Right hindlimb (tissue), 1 donor: Measurements from ENCODE around the gene ARID3A.

ENCODE experiments used
- DNase-seq: peaks from one replicate; pipeline ENCODE4 v3.0.0-alpha.2; 2018

ARID3A gene

DNA sequence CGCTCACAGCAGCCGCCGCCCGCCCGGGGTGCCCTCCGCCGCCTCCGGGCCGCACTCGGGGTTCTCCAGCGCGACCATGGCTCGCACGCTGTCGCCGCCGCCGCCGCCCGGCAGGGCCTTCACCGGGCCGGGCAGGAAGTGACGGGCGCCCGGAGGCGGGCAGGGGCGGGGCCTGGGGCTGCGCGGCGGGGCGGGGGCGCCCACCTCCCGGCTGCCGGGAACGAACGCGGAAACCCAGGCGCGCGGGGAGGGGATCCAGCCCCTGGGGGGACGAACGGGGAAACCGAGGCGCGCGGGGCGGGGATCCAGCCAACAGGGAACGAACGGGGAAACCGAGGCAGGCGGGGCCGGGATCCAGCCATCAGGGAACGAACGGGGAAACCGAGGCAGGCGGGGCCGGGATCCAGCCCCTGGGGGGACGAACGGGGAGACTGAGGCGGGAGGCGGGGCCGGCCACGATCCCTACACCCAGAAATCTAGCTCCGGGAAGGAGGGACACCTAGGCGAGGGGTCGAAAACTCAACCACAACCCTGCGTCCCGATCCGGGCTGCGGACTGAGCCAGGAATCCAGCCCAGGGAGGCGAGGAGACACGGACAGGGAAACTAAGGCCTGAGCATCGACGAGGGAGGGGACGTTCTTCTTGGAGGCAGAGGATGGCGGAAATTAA is 12.6 kb upstream of the ARID3A start, which contains the start of gene R3HDM4:
TSS of gene R3HDM4 (minus strand) at position 140 of the 669 bp plus-strand sequence. CDS start at position 78, 62 bp downstream.
- peak; percentile 87 for DNase-seq

DNA sequence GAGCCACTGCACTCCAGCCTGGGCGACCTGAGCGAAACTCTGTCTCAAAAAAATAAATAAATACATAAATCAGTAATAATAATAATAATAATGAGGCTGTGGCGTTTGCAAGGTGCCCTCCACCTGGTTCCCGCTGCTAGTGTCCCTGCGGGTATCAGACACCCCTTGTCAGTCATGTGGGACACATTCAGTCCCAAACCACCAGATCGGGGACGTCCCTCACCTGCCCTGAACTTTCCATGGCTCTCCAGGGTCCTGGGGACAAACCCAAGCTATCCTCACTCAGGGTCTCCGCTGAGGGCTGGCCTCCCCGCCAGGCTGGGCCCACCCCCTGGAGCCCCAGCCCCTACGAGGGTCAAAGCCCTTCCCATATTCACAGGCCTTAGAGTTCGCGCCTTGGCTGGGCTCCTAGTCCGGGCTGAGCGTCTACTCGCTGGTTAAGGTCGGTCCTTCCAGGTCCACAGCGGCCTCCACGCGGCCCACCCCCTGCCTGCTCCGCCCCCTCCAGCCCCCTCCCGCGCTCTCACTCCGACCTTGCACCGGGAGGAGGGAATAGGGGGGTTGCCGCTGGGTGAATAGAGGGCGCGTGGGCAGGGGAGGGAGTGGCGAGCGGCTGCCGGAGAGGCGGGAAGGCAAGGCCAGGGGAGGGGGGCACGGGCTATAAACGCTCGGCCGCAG is 9.1 kb upstream of the ARID3A start:
- no peak for DNase-seq

DNA sequence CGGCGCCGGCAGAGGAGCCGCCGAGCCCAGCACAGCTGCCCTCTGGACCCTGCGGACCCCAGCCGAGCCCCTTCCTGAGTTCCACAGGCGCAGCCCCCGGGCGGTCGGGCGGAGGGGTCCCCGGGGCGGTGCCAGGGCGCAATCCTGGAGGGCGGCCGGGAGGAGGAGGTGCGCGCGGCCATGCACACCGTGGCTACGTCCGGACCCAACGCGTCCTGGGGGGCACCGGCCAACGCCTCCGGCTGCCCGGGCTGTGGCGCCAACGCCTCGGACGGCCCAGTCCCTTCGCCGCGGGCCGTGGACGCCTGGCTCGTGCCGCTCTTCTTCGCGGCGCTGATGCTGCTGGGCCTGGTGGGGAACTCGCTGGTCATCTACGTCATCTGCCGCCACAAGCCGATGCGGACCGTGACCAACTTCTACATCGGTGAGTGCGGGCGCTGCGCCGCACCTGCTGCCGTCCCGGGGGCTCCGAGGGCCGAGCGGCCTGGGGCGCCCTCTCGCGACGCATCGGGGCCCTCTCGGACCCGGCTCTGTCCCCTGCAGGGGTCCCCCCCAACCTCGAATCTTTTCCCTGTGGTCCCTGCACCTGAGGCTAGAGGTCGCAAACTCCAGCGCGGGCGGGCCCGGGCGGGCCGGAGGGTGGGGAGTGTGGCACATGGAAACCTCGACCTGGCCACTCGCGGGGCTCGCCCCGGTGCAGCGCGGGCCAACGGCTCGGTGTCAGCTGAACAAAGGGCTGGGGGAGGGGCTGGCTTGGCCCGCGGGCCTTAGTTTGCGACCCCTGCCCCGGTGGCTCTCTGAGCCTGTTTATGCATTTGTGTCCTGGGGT is 8.3 kb upstream of the ARID3A start, which contains the start of gene KISS1R:
TSS of gene KISS1R (plus strand) at position 11 of the 829 bp plus-strand sequence. CDS start at position 181, 170 bp downstream.
- DNase-seq: no peak

DNA sequence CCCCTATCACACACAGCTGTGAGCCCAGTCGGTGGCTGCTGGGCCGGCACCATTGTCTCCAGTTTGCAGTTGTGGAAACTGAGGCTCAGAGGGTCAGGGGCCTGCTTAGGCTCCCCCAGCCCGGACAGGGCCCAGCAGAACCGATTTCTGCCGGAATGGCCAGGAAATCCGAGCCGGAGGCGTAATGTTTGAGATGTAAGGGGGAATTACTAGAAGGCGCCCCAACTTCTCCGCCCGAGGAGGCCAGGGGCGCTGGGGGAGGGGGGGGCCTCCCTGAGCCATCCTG is 7.7 kb upstream of the ARID3A start:
- no peak for DNase-seq

DNA sequence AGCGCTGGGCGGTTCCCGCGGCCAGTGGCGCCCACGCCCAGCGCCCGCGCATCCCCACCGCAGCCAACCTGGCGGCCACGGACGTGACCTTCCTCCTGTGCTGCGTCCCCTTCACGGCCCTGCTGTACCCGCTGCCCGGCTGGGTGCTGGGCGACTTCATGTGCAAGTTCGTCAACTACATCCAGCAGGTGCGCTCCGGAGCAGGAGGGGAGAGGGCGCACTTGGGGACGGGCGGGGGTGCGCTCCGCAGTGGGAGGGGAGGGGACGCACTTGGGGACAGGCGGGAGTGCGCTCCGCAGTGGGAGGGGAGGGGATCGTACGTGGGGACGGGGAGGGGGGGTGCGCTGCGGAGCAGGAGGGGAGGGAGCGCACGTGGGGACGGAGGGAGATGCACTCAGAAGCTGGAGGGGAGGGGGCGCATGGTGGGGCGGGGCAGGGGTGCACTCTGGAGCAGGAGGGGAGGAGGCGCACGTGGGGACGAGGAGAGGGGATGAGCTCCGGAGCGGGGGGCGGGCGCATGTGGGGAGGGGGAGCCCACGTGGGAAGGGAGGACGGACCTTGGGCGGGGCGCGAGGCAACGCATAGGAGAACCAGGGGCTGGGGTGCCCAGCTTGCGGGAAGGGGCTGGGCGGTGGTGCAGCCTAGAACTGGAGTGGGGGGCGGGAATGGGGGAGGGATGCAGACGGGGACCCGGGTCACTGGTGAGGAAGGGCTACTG is 7.2 kb upstream of the ARID3A start:
- DNase-seq: no peak

DNA sequence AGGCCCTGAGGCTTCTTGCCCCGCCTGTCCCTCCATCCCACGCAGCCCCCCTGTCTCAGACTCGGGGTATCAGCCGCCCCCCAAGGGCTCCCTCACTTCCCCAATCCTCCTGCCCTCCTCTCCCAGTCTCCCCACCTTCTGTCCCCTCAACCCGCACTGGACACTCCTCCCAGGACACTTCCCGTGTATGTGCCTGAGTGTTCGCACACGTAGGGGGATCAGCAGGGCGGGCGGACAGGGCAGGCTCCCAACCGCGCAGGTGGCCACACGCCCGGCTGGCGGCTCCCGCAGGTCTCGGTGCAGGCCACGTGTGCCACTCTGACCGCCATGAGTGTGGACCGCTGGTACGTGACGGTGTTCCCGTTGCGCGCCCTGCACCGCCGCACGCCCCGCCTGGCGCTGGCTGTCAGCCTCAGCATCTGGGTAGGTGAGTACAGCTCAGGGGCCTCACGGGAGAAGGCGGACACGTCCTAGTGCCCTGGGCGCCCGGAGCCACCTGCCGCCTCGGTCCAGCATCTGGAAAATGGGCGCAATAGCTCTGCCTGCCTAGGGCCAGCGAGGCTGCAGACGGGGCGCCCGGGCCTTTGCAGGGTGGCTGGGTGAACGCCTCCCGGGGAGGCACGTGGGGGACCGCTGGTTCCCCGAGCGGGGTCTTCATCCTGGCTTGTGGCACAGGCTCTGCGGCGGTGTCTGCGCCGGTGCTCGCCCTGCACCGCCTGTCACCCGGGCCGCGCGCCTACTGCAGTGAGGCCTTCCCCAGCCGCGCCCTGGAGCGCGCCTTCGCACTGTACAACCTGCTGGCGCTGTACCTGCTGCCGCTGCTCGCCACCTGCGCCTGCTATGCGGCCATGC is 6.4 kb upstream of the ARID3A start:
- no peak for DNase-seq

DNA sequence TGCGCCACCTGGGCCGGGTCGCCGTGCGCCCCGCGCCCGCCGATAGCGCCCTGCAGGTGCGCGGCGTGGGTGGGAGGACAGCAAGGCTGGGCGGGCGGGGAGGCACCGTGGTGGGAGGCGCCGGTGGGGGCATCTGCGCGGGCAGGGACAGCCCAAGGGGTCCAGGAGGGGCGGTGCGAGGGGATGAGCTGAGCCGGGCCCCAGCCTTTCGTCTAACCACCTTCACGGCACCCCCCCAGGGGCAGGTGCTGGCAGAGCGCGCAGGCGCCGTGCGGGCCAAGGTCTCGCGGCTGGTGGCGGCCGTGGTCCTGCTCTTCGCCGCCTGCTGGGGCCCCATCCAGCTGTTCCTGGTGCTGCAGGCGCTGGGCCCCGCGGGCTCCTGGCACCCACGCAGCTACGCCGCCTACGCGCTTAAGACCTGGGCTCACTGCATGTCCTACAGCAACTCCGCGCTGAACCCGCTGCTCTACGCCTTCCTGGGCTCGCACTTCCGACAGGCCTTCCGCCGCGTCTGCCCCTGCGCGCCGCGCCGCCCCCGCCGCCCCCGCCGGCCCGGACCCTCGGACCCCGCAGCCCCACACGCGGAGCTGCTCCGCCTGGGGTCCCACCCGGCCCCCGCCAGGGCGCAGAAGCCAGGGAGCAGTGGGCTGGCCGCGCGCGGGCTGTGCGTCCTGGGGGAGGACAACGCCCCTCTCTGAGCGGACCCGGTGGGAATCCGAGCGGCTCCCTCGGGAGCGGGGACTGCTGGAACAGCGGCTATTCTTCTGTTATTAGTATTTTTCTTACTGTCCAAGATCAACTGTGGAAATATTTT is 5.6 kb upstream of the ARID3A start:
- DNase-seq: no peak

DNA sequence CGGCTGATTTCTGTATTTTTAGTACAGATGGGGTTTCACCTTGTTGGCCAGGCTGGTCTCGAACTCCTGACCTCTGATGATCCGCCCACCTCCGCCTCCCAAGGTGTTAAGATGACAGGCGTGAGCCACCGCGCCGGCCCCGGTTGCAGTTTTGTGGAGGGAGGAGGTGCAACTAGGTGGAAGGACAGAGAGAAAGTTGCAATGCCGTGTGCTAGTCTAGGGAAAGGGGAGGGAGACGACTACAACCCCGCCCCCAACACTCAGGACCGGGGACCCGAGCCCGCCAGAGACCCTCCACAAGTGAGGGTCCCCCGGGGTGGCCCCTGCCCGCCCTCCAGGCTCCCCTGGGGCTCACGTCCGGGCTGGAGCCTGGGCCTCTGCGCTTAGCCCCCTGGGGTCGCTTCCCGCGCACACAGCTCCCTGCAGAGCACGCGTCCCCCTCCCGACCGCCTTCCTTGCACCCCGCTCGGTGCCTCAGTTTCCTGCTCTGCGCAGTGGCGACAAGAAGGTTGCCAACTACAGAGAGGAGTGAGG is 1.2 kb upstream of the ARID3A start:
- no peak for DNase-seq

DNA sequence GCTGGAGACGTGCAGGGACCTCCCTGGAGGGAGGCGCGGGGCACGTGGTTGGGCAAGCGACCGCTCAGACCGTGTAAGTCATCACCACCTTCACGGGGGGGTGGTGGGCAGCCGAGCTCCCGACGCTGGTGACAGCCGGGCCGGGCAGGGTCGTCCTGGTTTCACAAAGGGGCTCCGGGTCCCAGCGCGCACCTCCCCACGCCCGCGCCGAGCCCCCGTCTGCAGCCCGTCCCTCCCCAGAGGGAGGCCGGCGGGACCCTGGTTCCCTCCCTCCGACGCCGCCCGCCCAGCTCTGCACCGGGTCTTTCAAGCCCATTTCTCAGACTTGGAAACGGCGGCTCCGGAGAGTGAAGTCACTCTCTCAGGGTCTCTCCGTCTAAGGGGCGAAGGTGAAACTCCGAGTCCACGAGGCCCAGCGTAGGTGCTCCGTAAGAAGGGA is 729 bp upstream of the ARID3A start:
- DNase-seq: no peak

DNA sequence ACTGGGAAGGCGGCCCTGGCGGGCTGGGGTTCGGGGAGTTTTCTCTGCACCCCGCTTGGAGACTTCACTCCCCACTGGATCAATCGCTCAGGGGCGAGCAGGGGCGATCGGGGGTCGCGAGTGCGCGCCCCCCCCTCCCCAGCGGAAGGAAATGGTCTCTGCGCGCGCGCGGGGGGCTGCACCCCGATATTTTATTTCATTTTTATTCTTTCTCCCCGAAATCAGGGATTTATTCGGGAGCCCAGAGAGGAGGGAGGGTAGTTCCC is 421 bp downstream of the ARID3A start:
- DNase-seq: no peak

DNA sequence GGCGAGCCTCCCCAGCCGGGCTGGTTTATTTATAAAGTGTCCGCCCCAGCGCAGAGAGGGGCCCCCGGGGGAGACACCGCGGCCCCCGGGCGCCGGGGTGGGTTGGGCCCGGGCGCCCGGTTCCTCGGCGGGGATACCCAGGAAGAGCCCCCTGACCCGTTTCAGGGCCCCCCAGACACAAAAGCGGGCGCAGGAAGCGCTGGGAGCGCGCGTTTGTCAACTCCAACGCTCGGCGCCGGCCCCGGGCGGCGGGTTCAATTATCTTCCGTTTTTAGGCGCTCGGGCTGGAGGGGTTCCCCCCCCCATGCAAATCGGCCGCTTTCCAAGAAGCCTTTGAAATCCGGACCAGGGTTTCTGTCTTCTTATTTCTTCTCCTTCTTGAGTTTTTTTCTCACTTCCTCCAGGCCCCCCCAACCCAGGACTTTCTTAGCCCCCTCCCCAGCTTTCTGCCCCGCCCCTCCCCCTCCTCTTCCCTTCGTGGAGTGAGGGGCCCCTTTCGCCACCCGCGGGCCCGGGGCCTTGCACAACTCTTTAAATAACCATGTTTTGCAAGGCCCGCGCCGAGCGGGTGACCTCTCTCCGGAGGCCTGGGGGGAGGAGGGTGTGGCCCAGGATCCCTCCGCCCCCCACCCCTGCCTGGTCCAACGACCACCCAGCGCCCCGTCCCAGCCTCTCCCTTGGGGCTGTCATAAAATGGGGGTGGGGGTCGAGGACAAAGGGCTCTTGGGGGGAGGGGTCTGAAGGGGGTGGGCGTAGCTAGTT is 935 bp downstream of the ARID3A start:
- DNase-seq: no peak

DNA sequence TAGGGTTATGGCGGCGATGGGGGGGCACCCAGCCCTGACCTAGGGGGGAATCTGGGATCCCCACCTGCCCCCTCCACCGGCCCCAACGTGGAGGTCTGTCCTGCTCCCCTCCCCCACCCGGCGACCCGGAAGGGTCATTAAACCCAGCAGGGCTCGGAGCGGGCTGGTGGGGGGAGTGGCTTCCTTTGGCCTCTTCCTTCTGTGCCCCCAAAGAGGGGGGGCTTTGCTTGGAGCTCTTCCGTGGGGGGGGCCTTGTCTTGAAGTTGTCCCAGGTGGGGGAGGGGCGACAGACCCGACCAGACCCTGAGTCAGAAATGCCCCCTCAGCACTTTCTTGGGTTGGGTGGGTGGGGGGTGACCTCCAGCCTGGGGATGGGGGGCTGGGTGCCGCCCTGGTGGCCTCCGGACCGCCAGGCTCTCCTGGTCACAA is 1.5 kb downstream of the ARID3A start:
- DNase-seq: no peak

DNA sequence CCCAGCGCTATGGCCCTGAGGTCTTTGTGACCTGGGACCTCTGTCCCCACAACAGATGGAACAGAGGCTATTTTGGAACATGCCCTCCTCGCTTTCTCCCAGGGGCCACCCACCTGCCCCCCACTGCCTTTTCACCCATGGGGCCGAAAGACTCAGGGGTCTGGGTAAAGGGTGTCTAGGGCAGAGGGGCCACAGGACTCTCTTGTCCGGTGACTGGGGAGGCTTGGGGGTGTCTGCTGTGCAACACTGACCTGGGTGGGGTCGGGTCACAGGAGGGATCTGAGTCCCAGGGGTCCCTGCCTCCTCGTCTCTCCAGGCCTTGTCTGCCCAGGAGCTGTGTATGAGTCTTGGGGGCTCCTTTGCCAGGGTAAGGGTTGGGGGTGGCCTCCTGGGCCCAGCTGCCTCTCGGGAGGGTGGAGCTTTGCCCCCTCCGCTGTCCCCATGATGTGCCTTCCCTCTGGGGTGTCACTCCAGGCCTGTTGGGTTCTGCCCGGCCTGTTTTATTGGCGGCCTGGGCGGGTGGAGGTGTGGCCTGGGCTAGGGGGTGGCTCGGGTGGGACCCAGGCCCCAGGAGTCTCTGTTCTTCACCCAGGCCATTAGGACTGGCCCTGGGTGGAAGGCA is 2.1 kb downstream of the ARID3A start:
- no peak for DNase-seq

DNA sequence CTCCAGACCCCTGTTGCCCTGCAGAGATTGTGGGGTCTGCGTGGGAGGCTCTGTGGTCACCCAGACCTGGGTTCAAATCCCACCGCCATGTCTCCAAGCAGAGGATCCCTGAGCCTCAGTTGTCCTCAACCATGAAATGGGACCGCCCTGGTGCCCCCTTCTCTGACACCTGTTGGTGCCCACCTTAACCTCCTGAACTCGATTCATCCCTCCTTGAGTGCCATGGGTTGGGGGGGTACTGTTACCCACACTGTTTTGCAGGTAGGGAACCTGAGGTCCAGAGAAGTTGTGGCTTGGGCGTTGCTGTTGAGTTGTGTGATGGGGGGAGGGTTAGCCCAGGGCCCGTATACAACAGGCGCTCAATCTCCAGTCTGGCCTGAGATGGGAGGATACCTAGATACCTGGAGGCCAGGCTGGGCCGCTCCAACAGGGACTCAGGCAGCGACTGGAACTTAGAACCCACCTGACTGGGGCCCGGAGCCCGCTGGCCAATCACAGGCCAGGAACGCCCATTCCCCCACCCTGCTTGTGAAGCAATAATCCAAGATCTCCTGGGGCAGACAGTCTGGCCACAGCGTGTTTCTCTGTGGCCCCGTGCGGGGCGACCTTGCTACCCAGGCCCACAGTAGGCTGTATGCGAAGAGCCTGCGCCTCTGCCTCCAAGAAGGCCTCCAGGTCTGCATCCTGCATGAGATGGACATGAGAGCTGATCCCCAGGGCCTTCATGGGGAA is 2.8 kb downstream of the ARID3A start:
- DNase-seq: no peak

DNA sequence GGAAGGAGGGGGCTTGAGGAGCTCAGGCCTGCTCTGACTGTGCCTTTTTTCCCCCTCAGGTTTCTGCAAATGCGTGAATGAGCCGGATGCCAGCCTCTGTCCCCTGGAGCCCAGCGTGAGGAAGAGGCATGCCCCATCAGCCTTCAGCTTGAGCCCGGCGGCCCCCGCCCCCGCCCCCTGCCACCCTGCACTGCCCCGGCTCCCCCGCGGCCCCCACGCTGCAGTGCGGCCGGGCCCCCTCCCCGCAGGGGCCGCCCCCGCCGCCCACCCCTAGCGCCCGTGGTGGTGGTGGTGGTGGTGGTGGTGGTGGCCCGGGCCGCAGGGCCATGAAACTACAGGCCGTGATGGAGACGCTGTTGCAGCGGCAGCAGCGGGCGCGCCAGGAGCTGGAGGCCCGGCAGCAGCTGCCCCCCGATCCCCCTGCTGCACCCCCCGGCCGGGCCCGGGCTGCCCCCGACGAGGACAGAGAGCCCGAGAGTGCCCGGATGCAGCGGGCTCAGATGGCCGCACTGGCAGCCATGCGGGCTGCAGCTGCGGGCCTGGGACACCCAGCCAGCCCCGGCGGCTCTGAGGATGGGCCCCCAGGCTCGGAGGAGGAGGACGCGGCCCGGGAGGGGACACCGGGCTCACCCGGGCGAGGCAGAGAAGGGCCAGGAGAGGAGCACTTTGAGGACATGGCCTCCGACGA is 3.5 kb downstream of the ARID3A start:
- no peak for DNase-seq

DNA sequence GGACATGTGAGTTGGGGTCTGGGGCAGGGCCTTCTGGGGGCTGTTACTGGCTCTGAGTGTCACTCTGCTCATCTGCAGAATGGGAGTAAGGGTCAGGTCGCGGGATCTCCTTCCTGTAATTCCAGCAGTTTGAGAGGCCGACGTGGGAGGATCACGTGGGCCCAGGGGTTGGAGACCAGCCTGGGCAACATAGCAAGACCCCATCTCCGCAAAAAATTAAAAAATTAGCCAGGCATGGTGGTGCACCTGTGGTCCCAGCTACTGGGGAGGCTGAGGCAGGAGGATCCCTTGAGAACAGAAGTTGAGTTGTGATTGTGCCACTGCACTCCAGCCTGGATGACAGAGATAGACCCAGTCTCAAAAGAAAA is 4.0 kb downstream of the ARID3A start:
- DNase-seq: no peak

DNA sequence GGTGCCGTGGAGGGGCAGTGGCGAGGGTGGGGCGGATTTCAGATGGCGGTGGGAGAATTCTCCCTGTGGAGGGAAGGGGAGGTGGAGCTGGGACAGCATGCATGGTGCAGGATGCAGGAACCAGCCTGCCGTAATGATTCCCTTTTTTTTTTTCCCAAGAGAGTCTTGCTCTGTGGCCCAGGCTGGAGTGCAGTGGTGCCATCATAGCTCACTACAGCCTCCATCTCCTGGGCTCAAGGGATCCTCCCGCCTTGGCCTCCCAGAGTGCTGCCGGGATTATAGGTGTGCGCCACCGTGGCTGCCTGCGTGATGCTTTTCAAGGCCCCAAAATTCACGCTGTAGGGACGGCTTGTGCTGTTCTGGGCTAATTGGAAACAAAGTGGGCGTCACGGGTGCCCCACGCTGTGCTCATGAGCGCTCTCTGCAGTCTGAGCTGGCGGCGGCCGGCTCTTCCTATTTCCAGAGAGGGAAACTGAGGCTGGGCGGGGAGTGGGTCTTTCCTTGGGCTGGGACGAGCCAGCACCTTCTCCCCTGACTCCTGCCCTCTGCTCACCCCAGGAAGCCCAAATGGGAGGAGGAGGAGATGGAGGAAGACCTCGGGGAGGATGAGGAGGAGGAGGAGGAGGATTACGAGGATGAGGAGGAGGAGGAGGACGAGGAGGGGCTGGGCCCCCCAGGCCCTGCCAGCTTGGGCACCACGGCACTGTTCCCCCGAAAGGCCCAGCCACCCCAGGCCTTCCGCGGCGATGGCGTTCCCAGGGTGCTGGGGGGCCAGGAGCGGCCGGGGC is 6.2 kb downstream of the ARID3A start:
- no peak for DNase-seq
